ENCODE measurements around the gene CRELD1. TPM values are rescaled to one million over a fixed set of nuclear protein-coding genes. Genes with fewer than 3 reads are reported as not detected.

Gene CRELD1
- total and polyA plus RNA-seq, 2 of the 13 experiments (the other 11 are each of a cell fraction or from before 2014, with no cell fraction given) = 27.1 to 61.9 TPM

DNA sequence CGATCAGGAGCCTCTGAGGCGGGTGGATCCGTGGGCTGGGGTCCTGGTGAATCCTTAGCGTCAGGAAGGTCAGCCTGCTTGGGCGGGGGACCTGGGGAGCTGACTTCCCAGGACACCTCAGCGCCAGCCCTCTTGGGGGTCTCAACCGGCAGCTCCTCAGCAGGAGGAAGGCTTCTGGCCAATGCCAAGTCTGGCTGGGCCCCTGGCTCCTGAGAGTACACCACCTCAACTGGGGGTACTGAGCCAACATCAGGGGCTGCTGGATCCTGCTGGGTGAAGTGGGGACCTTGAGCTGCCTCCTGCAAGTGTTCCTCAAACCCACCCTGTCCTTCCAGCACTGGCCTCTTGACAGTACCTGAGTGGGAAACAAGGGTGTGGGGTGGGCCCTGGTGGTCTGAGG is 15.5 kb downstream of the CRELD1 start:
- in situ Hi-C loops (cut with HindIII; ENCODE audit: extremely low pct_ligation_motif_present, low pct_unique_long_range_greater_than_20kb) = no loop called here
- ATAC-seq (no peak), DNase-seq (ENCODE audit: low spot score) (no peak), FAIRE-seq (no peak)
- Histone ChIP-seq H3K36me3 (replicated peaks in 1 of 2; ENCODE audit: control insufficient read depth in 1 of 2, insufficient read depth in 2 of 2, low read length in 2 of 2) (peaks cover 0 to 2% of the 10 kb centered on the region in 2 experiments; a peak in 2 of 5 replicates), H3K4me3 (replicated peaks in 1 of 3; ENCODE audit: insufficient read depth in 1 of 3, low read depth in 2 of 3, low read length in 3 of 3) (no peak overlapping the region), H3K4me2 (ENCODE audit: low read depth, low read length) (no peak overlapping the region), H4K20me1 (ENCODE audit: insufficient read depth, low read length) (no peaks in the 10 kb centered on the region), H3K27me3 (ENCODE audit: control insufficient read depth in 1 of 2, insufficient read depth in 2 of 2, low read length in 2 of 2) (no peaks in the 10 kb centered on the region), H2AFZ (ENCODE audit: low read length) (no peak overlapping the region), H3K4me1 (ENCODE audit: insufficient read depth, low read length) (peaks cover 37% of the 10 kb centered on the region), H3K9me3 (ENCODE audit: low read length) (no peaks in the 10 kb centered on the region), H3K27ac (ENCODE audit: extremely low read length, insufficient read depth, low read length) (no peak overlapping the region), H3K79me2 (ENCODE audit: insufficient read depth, low read length) (peaks cover 3% of the 10 kb centered on the region), H3K9ac (ENCODE audit: insufficient read depth, low read depth, low read length) (no peak overlapping the region)
- BruUV-seq (replicated peaks) = no TSS peak
- TF ChIP-seq AGO2 (optimal IDR thresholded peaks at IDR 0.05; ENCODE audit: low read depth, low read length) = peak; percentile 13
- TF ChIP-seq ADNP (CRISPR knock-in tag; IDR thresholded peaks at IDR 0.05) = no peak
- TF ChIP-seq RCOR2 (CRISPR knock-in tag; IDR thresholded peaks at IDR 0.05) = no peak
- no peak for TF ChIP-seq ZNF530 (CRISPR knock-in tag; IDR thresholded peaks at IDR 0.05; ENCODE audit: low read depth)
- ChIA-PET CTCF (ENCODE audit: low intra/inter-chr PET ratio, low total read pairs) (no interaction called here), POLR2A (interaction anchor here (1.1 to 1.6 kb wide), 2 partner anchors 16 to 56 kb away, joined by 3 to 11 read pairs; partner anchors contain the start of gene CRELD1)
- 100% methylated on average over 7 of the region's 7 CpGs for WGBS (ENCODE audit: low lambda C conversion rate)
- intact Hi-C loops (cut with micrococcal nuclease; ENCODE audit: unreplicated experiment) = loop anchor here (5.0 to 10.0 kb wide), 2 partner anchors 47 to 56 kb away; partner anchors contain the start of gene IL17RE

DNA sequence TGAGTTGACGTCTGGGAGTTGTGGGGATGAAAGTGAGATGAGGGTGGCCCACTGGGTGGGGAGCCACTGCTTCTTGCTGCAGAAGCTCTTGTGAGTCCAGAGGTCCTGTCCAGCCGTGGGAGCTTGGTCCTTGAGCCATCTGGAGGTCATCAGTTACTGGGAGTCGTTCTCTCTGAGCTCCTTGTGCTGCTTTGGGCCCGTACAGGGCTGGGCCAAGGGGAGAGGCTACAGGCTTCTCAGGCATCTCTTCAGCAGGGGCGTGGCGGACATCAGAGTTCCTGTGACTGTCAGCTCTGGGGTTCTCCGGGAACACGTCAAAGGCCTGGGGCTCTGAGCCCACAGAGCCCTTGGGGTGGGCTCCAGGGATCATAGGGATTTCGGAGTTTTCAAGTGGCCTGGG is 16.0 kb downstream of the CRELD1 start:
- CTCF ChIA-PET (ENCODE audit: low intra/inter-chr PET ratio, low total read pairs) = no interaction called here

More for the DNA sequence above, 16.0 kb downstream of the CRELD1 start:
- Histone ChIP-seq H3K4me1 (ENCODE audit: insufficient read depth, low read length) (peaks cover 42% of the 10 kb centered on the region), H4K20me1 (ENCODE audit: insufficient read depth, low read length) (no peaks in the 10 kb centered on the region), H3K27ac (ENCODE audit: extremely low read length, insufficient read depth, low read length) (no peak overlapping the region), H3K4me2 (ENCODE audit: low read depth, low read length) (no peak overlapping the region), H3K27me3 (ENCODE audit: control insufficient read depth in 1 of 2, insufficient read depth in 2 of 2, low read length in 2 of 2) (no peaks in the 10 kb centered on the region), H3K36me3 (replicated peaks in 1 of 2; ENCODE audit: control insufficient read depth in 1 of 2, insufficient read depth in 2 of 2, low read length in 2 of 2) (no peaks in the 10 kb centered on the region; a peak in 2 of 5 replicates), H3K4me3 (replicated peaks in 1 of 3; ENCODE audit: insufficient read depth in 1 of 3, low read depth in 2 of 3, low read length in 3 of 3) (no peak overlapping the region), H3K79me2 (ENCODE audit: insufficient read depth, low read length) (peaks cover 3% of the 10 kb centered on the region), H3K9me3 (ENCODE audit: low read length) (no peaks in the 10 kb centered on the region), H2AFZ (ENCODE audit: low read length) (no peak overlapping the region), H3K9ac (ENCODE audit: insufficient read depth, low read depth, low read length) (no peak overlapping the region)
- intact Hi-C loops (cut with micrococcal nuclease; ENCODE audit: unreplicated experiment) = loop anchor here (5.0 to 10.0 kb wide), 2 partner anchors 47 to 55 kb away; partner anchors contain the start of gene IL17RE
- TF ChIP-seq, protein P1, sequence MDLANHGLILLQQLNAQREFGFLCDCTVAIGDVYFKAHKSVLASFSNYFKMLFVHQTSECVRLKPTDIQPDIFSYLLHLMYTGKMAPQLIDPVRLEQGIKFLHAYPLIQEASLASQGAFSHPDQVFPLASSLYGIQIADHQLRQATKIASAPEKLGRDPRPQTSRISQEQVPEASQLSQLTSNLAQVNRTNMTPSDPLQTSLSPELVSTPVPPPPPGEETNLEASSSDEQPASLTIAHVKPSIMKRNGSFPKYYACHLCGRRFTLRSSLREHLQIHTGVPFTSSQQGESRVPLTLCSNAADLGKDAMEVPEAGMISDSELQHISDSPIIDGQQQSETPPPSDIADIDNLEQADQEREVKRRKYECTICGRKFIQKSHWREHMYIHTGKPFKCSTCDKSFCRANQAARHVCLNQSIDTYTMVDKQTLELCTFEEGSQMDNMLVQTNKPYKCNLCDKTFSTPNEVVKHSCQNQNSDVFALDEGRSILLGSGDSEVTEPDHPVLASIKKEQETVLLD (CRISPR knock-in tag; IDR thresholded peaks at IDR 0.05; ENCODE audit: low read depth) = no peak
- TF ChIP-seq SRSF1 (optimal IDR thresholded peaks at IDR 0.05; ENCODE audit: low read depth, low read length) (no peak), ZMYM4 (CRISPR knock-in tag; IDR thresholded peaks at IDR 0.05) (no peak), U2AF1 (optimal IDR thresholded peaks at IDR 0.05; ENCODE audit: low read depth, low read length) (no peak), ZNF354B (CRISPR knock-in tag; IDR thresholded peaks at IDR 0.05) (no peak), ZEB1 (IDR thresholded peaks at IDR 0.05; ENCODE audit: insufficient replicate concordance, low read depth) (no peak), SALL1 (CRISPR knock-in tag; IDR thresholded peaks at IDR 0.05) (no peak), ZFP36L2 (CRISPR knock-in tag; IDR thresholded peaks at IDR 0.05) (no peak), ZNF775 (CRISPR knock-in tag; IDR thresholded peaks at IDR 0.05; ENCODE audit: borderline replicate concordance) (no peak), ZMYM2 (CRISPR knock-in tag; IDR thresholded peaks at IDR 0.05) (no peak)
- TF ChIP-seq, protein P2, sequence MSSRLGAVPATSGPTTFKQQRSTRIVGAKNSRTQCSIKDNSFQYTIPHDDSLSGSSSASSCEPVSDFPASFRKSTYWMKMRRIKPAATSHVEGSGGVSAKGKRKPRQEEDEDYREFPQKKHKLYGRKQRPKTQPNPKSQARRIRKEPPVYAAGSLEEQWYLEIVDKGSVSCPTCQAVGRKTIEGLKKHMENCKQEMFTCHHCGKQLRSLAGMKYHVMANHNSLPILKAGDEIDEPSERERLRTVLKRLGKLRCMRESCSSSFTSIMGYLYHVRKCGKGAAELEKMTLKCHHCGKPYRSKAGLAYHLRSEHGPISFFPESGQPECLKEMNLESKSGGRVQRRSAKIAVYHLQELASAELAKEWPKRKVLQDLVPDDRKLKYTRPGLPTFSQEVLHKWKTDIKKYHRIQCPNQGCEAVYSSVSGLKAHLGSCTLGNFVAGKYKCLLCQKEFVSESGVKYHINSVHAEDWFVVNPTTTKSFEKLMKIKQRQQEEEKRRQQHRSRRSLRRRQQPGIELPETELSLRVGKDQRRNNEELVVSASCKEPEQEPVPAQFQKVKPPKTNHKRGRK (CRISPR knock-in tag; IDR thresholded peaks at IDR 0.05) = no peak
- TF ChIP-seq, protein P3, sequence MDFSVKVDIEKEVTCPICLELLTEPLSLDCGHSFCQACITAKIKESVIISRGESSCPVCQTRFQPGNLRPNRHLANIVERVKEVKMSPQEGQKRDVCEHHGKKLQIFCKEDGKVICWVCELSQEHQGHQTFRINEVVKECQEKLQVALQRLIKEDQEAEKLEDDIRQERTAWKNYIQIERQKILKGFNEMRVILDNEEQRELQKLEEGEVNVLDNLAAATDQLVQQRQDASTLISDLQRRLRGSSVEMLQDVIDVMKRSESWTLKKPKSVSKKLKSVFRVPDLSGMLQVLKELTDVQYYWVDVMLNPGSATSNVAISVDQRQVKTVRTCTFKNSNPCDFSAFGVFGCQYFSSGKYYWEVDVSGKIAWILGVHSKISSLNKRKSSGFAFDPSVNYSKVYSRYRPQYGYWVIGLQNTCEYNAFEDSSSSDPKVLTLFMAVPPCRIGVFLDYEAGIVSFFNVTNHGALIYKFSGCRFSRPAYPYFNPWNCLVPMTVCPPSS (IDR thresholded peaks at IDR 0.05) = no peak
- ATAC-seq (no peak), FAIRE-seq (no peak), DNase-seq (ENCODE audit: low spot score) (no peak)
- in situ Hi-C loops (cut with HindIII; ENCODE audit: extremely low pct_ligation_motif_present, low pct_unique_long_range_greater_than_20kb) = no loop called here
- WGBS (ENCODE audit: low lambda C conversion rate) = 90% methylated on average over 4 of the region's 9 CpGs
- POLR2A ChIA-PET = interaction anchor here (1.1 to 1.6 kb wide), 2 partner anchors 17 to 56 kb away, joined by 3 to 11 read pairs; partner anchors contain the start of gene CRELD1
- BruUV-seq (replicated peaks) = no TSS peak
